GM03348 (cell line): ENCODE results near the gene MUSTN1.

Source experiments
- DNase-seq: peaks from one replicate; pipeline ENCODE4 v3.0.0; 2012; ENCODE audit warnings: low spot score

MUSTN1 gene

DNA sequence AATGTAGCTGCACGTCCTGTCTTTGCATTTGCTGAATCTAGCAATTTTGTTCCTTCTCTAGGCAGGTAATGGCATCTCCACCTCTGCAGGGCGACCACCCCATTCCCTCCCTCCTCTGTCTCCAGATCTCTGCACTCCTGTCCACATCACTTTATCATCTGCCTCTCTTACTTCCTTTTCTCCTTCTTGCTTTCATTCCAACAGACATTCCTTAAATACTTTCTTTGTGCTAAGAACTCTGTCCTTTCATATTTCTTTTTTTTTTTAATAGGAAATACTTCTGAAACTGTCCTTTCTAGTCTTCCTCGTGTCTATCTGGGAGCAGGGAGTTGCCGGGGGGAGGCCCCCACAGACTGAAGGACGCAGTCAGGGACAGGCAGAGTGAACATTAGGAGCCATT is 33.0 kb downstream of the MUSTN1 start:
- peak; percentile 50 for DNase-seq

DNA sequence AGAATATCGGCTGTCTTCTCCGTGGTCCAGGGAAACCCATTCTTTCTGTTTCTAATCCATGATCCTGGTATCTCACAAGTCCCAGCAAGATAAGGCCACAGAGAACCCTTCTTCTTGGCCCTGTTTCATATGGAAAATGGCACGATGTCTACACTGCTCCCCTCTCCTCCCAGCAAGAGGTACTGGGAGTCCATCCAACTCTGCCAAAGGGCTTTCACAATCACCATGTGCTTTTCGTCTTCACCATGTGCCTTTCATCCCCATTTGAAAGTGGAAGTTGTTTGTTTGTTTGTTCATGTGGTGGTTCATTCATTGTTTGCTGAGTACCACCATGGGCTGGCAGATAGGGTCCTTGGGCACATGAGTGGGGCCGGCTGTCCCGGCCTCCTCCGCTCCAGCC is 34.7 kb downstream of the MUSTN1 start:
- DNase-seq: no peak

DNA sequence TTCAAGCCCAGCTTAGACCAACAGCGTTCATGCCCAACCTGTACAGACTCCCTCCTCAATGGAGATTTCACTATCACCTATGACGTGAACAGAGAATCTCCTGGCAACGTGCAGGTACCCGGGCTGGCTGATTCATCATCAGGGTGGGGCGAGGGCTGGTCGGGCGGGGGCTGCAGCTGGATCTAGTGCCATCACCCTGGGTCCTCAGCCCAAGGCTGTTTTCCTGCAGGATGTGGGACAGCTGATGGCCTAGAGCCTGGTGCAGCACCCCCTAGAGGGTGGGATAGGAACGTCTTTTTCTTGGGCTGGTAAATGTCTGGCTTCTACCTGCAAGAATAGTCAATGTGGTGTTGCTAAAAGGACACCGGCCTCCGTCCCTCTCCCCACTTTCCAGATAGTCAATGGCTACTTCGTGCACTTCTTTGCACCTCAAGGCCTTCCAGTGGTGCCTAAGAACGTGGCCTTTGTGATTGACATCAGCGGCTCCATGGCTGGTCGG is 35.8 kb downstream of the MUSTN1 start:
- peak; percentile 35 for DNase-seq

DNA sequence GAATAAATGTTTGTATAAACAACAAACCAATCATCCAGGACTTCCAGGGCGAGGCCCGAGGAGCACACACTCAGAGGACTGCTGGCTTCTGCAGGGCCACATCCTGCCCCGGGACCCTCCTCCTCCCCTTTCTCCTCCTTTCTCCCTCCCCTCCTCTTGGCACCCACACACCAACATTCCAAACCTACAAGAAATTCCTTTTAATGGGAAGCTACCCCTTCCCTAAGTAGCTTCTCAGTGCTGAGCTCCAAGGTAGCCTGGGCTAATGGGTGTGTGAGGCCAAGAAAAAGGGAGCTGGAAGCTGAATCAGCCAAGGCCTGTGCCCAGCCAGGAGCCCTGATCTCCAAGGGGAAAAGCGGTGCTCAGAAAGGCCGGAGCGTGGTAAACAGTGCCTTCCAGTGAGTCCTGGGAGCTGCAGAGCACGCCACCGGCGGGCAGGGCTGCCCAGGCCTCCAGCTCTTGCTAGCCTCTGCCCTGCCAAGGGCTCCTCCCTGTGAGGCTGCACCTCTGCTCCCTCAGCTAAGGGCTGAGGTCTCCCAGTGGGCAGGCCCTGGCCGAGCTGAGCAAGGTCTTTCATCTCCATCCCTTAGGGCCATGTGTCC is 36.3 kb downstream of the MUSTN1 start:
- peak; percentile 51 for DNase-seq

- no peak for DNase-seq
Observed at GRCh38 chr3:52796411-52796810, 38.4 kb downstream of the MUSTN1 start.

- DNase-seq: no peak
Observed at GRCh38 chr3:52795298-52795900, 39.4 kb downstream of the MUSTN1 start.

DNA sequence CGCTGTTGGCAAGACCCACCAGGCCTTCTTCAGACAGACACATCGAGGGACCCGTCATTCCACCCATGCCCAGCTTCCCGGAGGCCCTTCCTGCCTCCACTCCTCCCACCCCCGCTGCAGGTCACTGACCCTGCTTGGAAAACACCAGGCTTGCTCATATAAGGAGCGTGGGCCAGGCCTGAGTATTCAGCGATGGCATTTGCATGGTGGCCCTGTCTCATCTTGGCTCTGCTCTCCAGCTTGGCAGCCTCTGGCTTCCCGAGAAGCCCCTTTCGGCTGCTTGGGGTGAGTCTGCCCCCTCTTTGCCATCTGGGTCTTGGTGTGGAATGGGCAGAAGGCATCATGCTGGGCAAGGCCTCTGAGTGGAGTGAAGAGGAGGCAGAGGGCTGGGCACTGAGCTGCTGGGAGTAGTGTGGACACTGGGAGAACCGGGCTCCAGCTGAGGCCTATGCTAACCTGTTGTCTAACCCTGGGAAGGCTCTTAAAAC is 40.2 kb downstream of the MUSTN1 start, which contains the start of gene ITIH3:
Gene ITIH3 (plus strand): TSS at position 185 of the 488 bp plus-strand sequence. CDS start 8 bp downstream, at position 193.
- no peak for DNase-seq

- DNase-seq: no peak
Observed at GRCh38 chr3:52793702-52794611, 40.9 kb downstream of the MUSTN1 start.

DNA sequence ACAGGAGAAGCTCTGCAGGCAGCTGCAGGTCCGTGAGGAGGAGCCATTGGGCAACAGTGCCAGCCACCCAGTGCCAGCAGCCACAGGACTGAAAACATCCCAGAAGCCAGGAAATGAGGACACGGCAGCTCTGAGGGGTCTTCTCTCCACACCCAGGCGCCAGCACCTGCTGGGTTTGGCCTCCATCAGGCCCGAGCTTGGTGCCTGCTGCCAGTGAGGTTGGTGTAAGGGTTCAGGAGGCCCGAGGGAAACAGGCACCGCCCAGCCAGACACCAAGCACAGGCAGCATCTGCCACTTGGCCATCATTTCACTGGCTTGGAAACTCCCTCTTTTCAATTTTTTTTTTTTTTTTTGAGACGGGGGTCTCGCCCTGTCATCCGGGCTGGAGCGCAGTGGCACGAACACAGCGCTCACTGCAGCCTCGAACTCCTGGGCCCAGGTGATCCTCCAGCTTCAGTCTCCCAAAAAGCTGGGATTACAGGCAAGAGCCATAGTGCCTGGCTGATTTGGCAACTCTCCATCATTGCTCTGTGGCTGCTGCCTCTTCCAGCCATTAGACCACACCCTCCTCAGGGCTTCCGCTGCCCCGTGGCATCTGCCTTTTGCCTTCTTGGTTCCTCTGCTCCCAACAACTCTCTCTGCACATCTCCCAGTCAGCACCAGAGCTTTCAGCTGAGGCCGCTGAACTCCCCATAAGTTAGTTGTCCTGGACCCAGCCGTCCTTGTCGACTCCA is 41.7 kb downstream of the MUSTN1 start:
- DNase-seq: peak; percentile 68

DNA sequence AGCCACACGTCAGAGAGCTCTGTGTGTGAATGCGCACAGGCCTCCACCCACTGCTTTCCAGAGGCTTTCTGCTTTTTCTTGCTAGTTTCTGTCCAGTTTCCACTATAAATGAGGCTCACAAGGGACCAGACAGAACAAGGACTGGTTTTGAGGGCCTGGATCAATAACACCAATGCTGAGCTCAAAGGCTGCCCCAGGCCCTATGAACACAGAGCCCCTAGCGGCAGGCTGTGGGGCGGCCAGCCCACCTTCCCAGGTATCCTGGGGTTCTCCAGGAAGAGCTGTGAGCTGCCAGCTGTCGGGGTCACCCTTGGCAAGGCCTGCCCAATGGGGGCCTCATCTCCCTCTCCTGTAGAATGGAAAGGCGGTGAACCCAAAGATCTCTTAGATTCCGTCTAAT is 42.4 kb downstream of the MUSTN1 start:
- DNase-seq: no peak

DNA sequence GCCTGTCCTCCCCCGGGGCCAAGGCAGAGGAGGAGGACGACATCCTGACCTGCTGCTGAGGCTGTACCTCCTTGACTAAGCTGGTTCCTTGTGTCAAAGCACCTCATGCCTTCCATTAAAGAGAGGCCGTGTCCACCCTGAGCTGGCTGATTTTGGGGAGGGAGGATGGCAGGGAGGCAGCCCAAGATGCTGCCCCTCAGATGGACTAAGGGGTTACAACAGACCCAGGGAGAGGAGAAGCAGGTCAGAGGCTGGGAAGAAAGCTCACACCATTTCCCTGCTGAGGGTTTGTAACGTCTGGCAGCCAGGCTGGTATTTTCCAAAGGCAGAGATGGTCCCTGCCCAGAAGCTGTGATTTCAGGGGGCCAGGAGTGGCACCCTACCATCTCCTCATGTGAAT is 42.9 kb downstream of the MUSTN1 start:
- DNase-seq: no peak

GRCh38 chr3:52791366-52791765 is 43.5 kb downstream of the MUSTN1 start:
- DNase-seq: no peak

- no peak for DNase-seq
Observed at GRCh38 chr3:52790741-52791140, 44.1 kb downstream of the MUSTN1 start.

DNA sequence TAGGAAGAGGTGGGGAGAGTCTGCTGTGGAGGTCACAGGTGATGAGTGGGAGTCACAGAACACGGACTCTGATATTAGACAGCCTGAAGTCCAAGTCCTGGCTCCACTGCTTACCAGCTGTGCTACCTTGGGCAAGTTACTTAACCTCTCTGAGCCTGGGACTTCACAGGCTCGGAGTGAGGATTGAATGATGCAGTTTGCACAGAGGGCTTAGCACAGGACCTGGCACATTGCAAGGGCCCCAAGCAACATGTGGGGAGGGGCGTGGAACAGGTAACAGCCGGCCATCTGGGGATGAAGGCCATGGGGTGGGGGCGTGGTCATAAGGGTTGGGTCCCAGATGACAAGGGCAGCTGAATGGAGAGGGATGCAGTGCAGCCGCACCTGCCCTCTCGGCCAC is 44.5 kb downstream of the MUSTN1 start:
- no peak for DNase-seq

DNA sequence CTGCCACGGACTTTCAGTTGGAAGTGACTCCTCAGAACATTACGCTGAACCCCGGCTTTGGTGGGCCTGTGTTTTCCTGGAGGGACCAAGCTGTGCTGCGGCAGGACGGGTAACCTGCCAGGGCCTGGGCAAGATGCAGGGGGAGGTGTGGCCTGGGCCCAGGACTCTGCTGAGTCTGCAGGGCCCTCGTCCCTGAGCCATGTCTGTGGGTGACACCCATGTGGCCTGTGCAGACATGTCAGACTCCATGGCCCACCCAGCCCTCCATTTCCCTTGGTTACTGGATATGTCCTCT is 45.1 kb downstream of the MUSTN1 start:
- no peak for DNase-seq

DNA sequence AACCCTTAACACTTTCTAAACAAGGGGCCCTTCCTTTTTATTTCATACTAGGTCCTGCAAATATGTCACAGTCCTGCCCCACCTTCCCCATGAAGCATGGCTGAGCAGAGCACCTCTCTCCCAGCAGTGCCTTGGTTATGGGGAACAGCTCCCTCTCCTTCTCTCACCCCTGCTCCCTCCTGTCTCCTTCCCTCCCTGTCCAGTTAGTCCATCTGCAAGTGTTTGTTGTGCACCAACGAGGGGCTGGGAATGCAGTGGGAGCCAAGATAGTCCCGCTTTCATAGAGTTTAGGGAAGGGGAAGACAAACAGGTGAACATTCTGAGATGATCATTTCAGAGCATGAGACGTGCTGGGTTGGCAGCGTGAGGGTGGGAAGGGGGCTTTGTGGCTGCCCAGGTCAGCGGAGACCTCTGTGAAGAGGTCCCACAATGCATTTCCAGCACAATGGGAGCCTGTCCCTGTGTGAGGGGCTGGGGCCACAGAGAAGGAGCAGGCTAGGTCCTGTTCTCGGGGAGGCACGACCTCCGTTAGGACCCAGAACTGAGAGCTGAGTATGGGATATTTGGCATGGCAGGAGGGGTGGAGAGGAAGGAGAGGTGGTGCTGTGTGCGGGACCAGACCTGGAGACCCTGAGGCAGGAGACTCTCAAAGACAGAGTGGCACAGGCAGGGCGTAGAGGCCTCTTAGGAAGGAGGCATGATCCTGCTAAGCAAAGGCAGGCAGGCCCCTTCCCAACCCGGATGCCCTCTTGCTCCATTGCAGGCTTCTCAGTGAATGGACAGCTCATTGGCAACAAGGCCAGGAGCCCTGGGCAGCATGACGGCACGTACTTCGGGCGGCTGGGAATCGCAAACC is 45.7 kb downstream of the MUSTN1 start:
- no peak for DNase-seq

DNA sequence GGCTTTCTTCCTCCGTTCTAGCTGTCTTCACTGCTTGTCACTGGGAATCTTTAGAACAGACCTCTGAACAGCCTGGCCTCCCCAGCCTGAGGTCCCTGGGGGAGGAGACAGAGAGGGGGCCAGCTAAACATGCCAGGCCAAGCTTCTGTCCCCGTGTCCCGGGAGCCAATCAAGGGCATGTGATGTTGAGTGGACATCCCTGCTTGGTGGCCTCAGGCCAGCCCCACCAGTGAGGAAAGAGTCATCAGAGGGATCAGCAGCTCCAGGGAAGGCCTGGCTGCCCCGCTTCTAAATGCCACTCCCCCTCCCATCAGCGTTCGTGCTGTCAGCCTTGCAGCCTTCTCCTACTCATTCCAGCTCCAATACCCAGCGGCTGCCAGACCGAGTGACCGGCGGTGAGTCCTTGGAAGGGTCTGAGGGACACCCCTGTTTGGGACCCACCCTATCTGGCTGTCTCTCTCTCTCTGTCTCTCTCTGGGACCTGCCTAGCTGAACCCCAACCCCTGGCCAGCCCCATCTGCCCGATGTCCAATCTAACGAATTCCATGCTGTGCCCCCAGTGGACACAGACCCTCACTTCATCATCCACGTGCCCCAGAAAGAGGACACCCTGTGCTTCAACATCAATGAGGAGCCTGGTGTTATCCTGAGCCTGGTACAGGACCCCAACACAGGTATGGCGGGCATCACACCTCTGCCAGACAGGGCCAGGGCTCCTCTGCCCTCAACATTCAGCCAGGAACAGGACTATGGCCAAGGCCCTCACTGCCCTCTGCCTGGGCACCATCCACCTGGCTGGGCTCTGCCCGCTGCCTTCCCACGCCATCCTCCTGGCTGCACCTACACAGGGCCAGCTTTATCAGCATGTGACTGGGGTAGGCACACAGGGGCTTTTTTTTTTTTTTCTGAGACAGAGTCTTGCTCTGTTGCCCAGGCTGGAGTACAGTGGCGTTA is 46.9 kb downstream of the MUSTN1 start:
- DNase-seq: no peak

GRCh38 chr3:52787246-52787645 is 47.6 kb downstream of the MUSTN1 start:
- no peak for DNase-seq

DNA sequence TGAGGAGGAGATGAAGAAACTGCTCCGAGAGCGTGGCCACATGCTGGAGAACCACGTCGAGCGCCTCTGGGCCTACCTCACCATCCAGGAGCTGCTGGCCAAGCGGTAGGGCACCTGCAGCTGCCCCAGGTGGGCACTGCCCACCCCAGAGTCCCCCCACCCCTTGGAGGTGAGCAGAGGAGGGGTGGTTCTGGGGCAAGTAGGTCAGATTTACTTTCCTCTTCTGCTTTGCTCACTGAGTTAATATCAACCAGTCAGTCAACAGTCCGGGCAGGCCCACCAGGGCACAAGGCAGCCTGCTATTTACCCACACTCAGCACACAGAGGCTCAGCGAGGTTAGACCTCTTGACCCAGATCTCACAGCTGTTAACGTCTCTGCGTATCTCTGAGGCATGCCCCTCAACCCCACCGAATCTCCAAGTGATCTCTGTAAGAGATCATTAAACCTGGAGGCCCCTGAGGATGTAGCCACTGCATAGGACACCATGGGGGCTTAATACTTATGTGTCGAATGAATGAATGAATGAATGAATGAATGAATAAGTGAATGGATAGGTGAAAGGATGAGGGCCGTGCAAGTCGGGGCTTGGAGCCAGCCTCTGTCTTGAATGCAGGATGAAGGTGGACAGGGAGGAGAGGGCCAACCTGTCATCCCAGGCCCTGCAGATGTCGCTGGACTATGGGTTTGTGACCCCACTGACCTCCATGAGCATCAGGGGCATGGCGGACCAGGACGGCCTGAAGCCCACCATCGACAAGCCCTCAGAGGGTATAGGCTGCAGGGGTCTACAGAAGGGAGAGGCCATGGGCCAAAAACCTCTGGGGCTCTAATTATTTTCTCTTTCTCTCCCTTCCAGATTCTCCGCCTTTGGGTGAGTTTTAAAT is 48.2 kb downstream of the MUSTN1 start:
- DNase-seq: no peak
